HG02885 (cell line): ENCODE results near the gene PODN.

Experiments used
- ATAC-seq: cut with Tn5 transposase; IDR thresholded peaks from one replicate; pipeline ENCODE4 v1.9.1; 2021; ENCODE audit warnings: mild to moderate bottlenecking; ENCODE audit not compliant: unreplicated experiment, poor library complexity

The PODN gene

GRCh38 chr1:53127546-53127945 is 65.5 kb downstream of the PODN start:
- no peak for ATAC-seq

DNA sequence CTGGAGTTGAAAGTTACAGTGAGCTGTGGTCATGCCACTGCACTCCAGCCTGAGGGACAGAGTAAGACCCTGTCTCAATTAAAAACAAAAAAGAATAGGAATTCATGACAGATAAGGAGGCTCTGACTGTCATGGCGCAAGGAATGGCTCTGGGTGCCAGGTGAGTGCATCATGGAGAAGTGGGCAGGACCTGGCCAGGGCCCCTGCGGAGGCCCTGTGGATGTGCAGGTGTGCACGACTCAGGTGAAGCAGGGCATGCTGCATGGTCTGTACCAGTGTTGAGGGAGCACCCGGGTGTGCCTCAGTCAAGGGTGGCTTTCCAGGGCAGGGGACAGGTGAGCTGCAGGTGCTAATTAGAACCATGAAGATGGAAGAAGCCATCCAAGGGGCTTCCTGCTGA is 66.4 kb downstream of the PODN start:
- no peak for ATAC-seq

DNA sequence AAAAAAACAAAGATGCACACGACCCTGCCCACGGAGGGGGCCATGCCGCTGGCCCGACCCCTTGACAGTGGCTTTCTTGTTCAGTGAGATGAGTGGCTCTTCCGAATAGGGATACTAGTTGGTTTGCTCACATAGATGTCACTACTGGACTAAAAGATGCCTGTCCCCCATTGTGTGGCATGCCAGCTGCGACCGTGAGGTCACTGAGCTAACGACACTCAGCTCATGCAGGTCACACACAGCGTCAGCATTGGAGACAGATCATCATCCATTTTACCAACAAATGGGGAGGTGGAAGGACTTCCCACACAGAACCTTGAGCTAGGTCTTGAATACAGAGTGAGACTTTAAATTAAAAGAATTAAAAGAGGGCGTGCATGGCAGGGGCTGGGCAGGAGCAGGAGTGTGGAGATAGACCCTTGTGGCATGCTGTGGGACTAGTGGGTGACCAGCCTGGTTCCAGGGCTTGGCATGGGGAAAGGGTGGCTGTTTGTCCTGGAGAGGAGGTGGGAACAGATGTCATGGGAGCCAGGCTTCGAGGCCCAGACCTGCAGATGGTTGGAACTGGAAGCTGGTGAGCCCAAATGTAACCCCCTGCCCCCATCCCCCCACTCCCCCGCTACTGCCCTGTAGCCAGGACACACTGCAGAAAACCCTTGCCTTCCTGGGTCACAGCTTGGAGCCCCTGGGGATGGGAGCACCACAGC is 68.0 kb downstream of the PODN start:
- no peak for ATAC-seq

GRCh38 chr1:53130598-53130877 is 68.5 kb downstream of the PODN start:
- no peak for ATAC-seq

- ATAC-seq: no peak
These were observed 69.0 kb downstream of the PODN start for GRCh38 chr1:53130878-53131589.

DNA sequence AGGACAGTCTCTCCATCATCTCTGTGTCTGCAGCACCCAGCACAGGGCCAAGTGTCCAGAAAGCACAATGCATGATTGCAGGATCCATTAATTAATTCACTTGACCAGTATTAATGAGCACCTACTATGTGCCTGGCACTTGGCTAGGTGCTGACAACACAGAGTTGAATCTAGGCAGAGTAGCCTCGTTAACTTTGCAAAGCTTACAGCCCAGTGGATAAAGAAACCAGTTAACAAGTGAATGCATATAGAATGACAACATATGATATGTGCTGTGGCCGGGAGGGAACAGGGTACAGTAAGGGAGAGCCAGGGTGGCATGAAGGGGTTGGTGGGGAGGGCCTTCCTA is 69.6 kb downstream of the PODN start:
- ATAC-seq: no peak

- no peak for ATAC-seq
These were observed 70.2 kb downstream of the PODN start for GRCh38 chr1:53132176-53132575.

- ATAC-seq: no peak
These were observed 71.4 kb downstream of the PODN start for GRCh38 chr1:53133261-53134041.

GRCh38 chr1:53134042-53134485 is 72.1 kb downstream of the PODN start:
- ATAC-seq: no peak
